ENCODE measurements around the gene SH2D3C.

SH2D3C gene

GRCh38 chr9:127751269-127752054, 27.0 kb downstream of the SH2D3C start:
- ChIA-PET POLR2A (interaction anchor here (0.6 kb wide), 1 partner anchor 11 kb away, joined by 3 read pairs; no protein-coding TSS in a partner anchor), CTCF (no interaction called here)
- no peaks in the 10 kb centered on the region for H3K36me3 ChIP-seq (ENCODE audit: control insufficient read depth in 2 of 2, insufficient read depth in 1 of 2, low read length in 2 of 2)

More at GRCh38 chr9:127751269-127752054, 27.0 kb downstream of the SH2D3C start:
- H3K4me3 ChIP-seq (ENCODE audit: low read depth, low read length), result no peak overlapping the region
- H3K4me1 ChIP-seq (ENCODE audit: control insufficient read depth, insufficient read depth, low read length), result 0 out of 2 replicates have a peak, but pooled peaks cover 2% of the 10 kb centered on the region
- no peak for TF ChIP-seq ZNF692 (tag by site-specific recombination; IDR thresholded peaks at IDR 0.05)
- TF ChIP-seq PRDM10 (tag by site-specific recombination; IDR thresholded peaks at IDR 0.05), result 0 out of 2 replicates have a peak, but pooled peaks have one; percentile 17
- peak; percentile 96 for TF ChIP-seq REST (tag by site-specific recombination; IDR thresholded peaks at IDR 0.05)
- H3K27ac ChIP-seq (ENCODE audit: extremely low read depth, low read depth, low read length), result no peak overlapping the region
- H3K9me3 ChIP-seq (ENCODE audit: control insufficient read depth, insufficient read depth, low read depth, low read length), result no peaks in the 10 kb centered on the region

Data from HEK293 (cell line).